Measurements from ENCODE around the gene GPC5. TPM values are rescaled to one million over a fixed set of nuclear protein-coding genes. Genes with fewer than 3 reads are reported as not detected.

Gene GPC5
- polyA plus RNA-seq, 2 of the 4 experiments (the other 2 are of a cell fraction): not detected

DNA sequence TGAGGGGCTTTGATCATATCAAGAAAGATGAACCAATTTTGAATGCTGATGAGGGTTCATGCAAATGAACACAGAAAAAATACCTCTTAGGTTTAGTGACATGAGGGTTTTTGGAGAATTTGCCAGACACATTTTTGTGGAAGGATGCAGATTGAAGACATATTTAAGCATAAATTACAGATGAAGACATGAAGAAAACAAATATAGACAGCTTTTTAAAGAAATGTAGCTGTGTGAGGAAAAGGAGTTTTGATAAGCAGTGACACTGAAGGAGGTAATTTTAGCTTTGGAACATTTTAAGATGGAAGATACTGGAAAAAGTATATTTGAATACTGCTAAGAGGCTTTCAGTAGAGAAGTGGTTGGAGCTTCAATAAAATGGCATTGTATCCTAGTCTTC is 1017.4 kb downstream of the GPC5 start:
- TF ChIP-seq FOSB (CRISPR knock-in tag; IDR thresholded peaks at IDR 0.05) (no peak), FOSL2 (IDR thresholded peaks at IDR 0.05) (no peak), FOSL2 (CRISPR knock-in tag; IDR thresholded peaks at IDR 0.05) (no peak), SMC3 (IDR thresholded peaks at IDR 0.05) (no peak), USF2 (IDR thresholded peaks at IDR 0.05) (no peak), PBX3 (IDR thresholded peaks at IDR 0.05) (no peak), JUNB (IDR thresholded peaks at IDR 0.05) (no peak), FOXS1 (CRISPR knock-in tag; IDR thresholded peaks at IDR 0.05) (no peak), ELK1 (IDR thresholded peaks at IDR 0.05; ENCODE audit: low read depth, low read length) (no peak), POLR2AphosphoS2 (conservative IDR thresholded peaks at IDR 0.05; ENCODE audit: low read length) (no peak), BHLHE40 (IDR thresholded peaks at IDR 0.05; ENCODE audit: low read depth, low read length) (no peak), EHMT2 (IDR thresholded peaks at IDR 0.05; ENCODE audit: low read depth) (no peak)
- TF ChIP-seq, protein P1, sequence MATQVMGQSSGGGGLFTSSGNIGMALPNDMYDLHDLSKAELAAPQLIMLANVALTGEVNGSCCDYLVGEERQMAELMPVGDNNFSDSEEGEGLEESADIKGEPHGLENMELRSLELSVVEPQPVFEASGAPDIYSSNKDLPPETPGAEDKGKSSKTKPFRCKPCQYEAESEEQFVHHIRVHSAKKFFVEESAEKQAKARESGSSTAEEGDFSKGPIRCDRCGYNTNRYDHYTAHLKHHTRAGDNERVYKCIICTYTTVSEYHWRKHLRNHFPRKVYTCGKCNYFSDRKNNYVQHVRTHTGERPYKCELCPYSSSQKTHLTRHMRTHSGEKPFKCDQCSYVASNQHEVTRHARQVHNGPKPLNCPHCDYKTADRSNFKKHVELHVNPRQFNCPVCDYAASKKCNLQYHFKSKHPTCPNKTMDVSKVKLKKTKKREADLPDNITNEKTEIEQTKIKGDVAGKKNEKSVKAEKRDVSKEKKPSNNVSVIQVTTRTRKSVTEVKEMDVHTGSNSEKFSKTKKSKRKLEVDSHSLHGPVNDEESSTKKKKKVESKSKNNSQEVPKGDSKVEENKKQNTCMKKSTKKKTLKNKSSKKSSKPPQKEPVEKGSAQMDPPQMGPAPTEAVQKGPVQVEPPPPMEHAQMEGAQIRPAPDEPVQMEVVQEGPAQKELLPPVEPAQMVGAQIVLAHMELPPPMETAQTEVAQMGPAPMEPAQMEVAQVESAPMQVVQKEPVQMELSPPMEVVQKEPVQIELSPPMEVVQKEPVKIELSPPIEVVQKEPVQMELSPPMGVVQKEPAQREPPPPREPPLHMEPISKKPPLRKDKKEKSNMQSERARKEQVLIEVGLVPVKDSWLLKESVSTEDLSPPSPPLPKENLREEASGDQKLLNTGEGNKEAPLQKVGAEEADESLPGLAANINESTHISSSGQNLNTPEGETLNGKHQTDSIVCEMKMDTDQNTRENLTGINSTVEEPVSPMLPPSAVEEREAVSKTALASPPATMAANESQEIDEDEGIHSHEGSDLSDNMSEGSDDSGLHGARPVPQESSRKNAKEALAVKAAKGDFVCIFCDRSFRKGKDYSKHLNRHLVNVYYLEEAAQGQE (IDR thresholded peaks at IDR 0.05): no peak
- ChIA-PET CTCF (no interaction called here), POLR2A (no interaction called here)
- no peak for FAIRE-seq
- DNase-seq (ENCODE audit: low read depth in 1 of 2, low spot score in 1 of 2): no peak
- Histone ChIP-seq H3K4me3 (no peak overlapping the region), H3K4me1 (no peaks in the 10 kb centered on the region), H3K9me3 (no peaks in the 10 kb centered on the region), H3K27ac (no peak overlapping the region), H3K4me2 (no peak overlapping the region)
- no peak for ATAC-seq

- ChIA-PET CTCF (no interaction called here), POLR2A (no interaction called here)
- no peaks in the 10 kb centered on the region for H3K9me3 ChIP-seq
- FAIRE-seq (no peak), ATAC-seq (no peak), DNase-seq (ENCODE audit: low read depth in 1 of 2, low spot score in 1 of 2) (no peak)
- H3K4me1 ChIP-seq: no peaks in the 10 kb centered on the region
- TF ChIP-seq MAFK (IDR thresholded peaks at IDR 0.05; ENCODE audit: partially characterized antibody) (no peak), FOSB (CRISPR knock-in tag; IDR thresholded peaks at IDR 0.05) (no peak), TP53 (CRISPR knock-in tag; IDR thresholded peaks at IDR 0.05) (no peak), JUNB (IDR thresholded peaks at IDR 0.05) (no peak), GATA3 (IDR thresholded peaks at IDR 0.05; ENCODE audit: borderline replicate concordance) (no peak), MYC (IDR thresholded peaks at IDR 0.05; ENCODE audit: borderline replicate concordance, low read length) (no peak)
- no peak overlapping the region for H3K27ac ChIP-seq
- H3K4me2 ChIP-seq: no peak overlapping the region
- H3K4me3 ChIP-seq: no peak overlapping the region
- 2% methylated on average over 5 of the region's 5 CpGs for WGBS (ENCODE audit: missing lambda C conversion rate)
Measured at GRCh38 chr13:92418818-92419412, 1020.5 kb downstream of the GPC5 start.

DNA sequence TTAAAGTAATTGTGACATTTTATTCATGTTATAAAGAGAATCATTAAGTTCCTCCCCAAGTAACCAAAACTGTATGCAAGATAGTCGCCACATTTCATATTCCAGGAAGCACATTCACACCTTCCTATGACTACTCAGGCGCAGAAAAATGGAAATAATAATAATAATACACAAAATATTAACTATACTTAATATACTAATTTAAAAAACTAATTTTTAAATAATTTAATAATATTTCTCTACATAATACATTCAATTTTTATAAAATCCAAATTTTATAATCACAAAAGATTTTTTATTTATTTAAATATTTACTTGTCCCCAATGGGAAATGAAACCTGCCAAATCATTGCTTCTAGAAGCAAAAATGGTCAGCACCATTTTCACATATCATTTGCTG is 1030.8 kb downstream of the GPC5 start:
- FAIRE-seq (no peak), ATAC-seq (no peak), DNase-seq (ENCODE audit: low read depth in 1 of 2, low spot score in 1 of 2) (no peak)
- H3K27ac ChIP-seq: no peak overlapping the region
- ChIA-PET POLR2A (no interaction called here), CTCF (no interaction called here)
- WGBS (ENCODE audit: missing lambda C conversion rate): 4% methylated on average over 2 of the region's 2 CpGs
- no peaks in the 10 kb centered on the region for H3K4me1 ChIP-seq
- H3K4me3 ChIP-seq: no peak overlapping the region
- H3K4me2 ChIP-seq: no peak overlapping the region
- H3K9me3 ChIP-seq: no peaks in the 10 kb centered on the region
- TF ChIP-seq RFX5 (IDR thresholded peaks at IDR 0.05): no peak
- TF ChIP-seq SREBF2 (IDR thresholded peaks at IDR 0.05): no peak
- no peak for TF ChIP-seq ZFP36 (IDR thresholded peaks at IDR 0.05; ENCODE audit: borderline replicate concordance, partially characterized antibody)
- no peak for TF ChIP-seq EHF (CRISPR knock-in tag; IDR thresholded peaks at IDR 0.05)
- no peak for TF ChIP-seq CHD2 (IDR thresholded peaks at IDR 0.05; ENCODE audit: low read length, partially characterized antibody)
- no peak for TF ChIP-seq RNF2 (IDR thresholded peaks at IDR 0.05; ENCODE audit: borderline replicate concordance, low read depth)
- no peak for TF ChIP-seq FOSB (CRISPR knock-in tag; IDR thresholded peaks at IDR 0.05)
- no peak for TF ChIP-seq GATA3 (IDR thresholded peaks at IDR 0.05; ENCODE audit: borderline replicate concordance)
- TF ChIP-seq POLR2AphosphoS2 (conservative IDR thresholded peaks at IDR 0.05; ENCODE audit: low read length): no peak
- no peak for TF ChIP-seq ZC3H11A (IDR thresholded peaks at IDR 0.05)
- TF ChIP-seq HEYL (CRISPR knock-in tag; IDR thresholded peaks at IDR 0.05): no peak
- no peak for TF ChIP-seq NR3C1 (IDR thresholded peaks at IDR 0.05)
- TF ChIP-seq ELK1 (IDR thresholded peaks at IDR 0.05; ENCODE audit: low read depth, low read length): no peak
- TF ChIP-seq CHD4 (IDR thresholded peaks at IDR 0.05; ENCODE audit: borderline replicate concordance): no peak
- no peak for TF ChIP-seq JUNB (IDR thresholded peaks at IDR 0.05)

Data from A549 (cell line).